ENCODE data around the gene CIAO2B.
A peak's percentile ranks its signal among the peaks of the same experiment; 100 is the strongest.

Gene CIAO2B

GRCh38 chr16:66919569-66920298, 14.5 kb downstream of the CIAO2B start:
- DNase-seq = no peak

GRCh38 chr16:66918803-66919568, 15.2 kb downstream of the CIAO2B start, which contains the start of gene CDH16:
Gene CDH16 (minus strand): TSS chr16:66918885. CDS start chr16:66918065, 820 bp downstream.
- DNase-seq = no peak

- DNase-seq = no peak
Measured at GRCh38 chr16:66918355-66918754, 15.8 kb downstream of the CIAO2B start.

GRCh38 chr16:66917741-66918140, 16.5 kb downstream of the CIAO2B start:
- no peak for DNase-seq

- DNase-seq = no peak
Measured at GRCh38 chr16:66916518-66916917, 17.7 kb downstream of the CIAO2B start.

- DNase-seq = no peak
Measured at GRCh38 chr16:66915041-66915440, 19.2 kb downstream of the CIAO2B start.

- no peak for DNase-seq
Measured at GRCh38 chr16:66914541-66914940, 19.7 kb downstream of the CIAO2B start.

GRCh38 chr16:66913711-66914110, 20.5 kb downstream of the CIAO2B start:
- no peak for DNase-seq

- DNase-seq = no peak
Measured at GRCh38 chr16:66913081-66913480, 21.1 kb downstream of the CIAO2B start.

GRCh38 chr16:66911801-66912200, 22.4 kb downstream of the CIAO2B start:
- no peak for DNase-seq

- no peak for DNase-seq
Measured at GRCh38 chr16:66911112-66911511, 23.1 kb downstream of the CIAO2B start.

- no peak for DNase-seq
Measured at GRCh38 chr16:66910175-66910940, 23.8 kb downstream of the CIAO2B start.

- DNase-seq = no peak
Measured at GRCh38 chr16:66908762-66909559, 25.2 kb downstream of the CIAO2B start.

GRCh38 chr16:66908116-66908515, 26.1 kb downstream of the CIAO2B start:
- DNase-seq = no peak

- DNase-seq = no peak
Measured at GRCh38 chr16:66906916-66907836, 27.0 kb downstream of the CIAO2B start.

- DNase-seq = peak; percentile 23
Measured at GRCh38 chr16:66905633-66906539, 28.3 kb downstream of the CIAO2B start.

GRCh38 chr16:66904846-66905632, 29.2 kb downstream of the CIAO2B start:
- DNase-seq = no peak

GRCh38 chr16:66904428-66904845, 29.8 kb downstream of the CIAO2B start:
- DNase-seq = no peak
